Stimulated activated CD8-positive, alpha-beta memory T cell treated with anti-CD3 and anti-CD28 coated beads, Interleukin-4, amount 100 ng/mL, for 24 hours (primary cell): ENCODE results near the gene HSD17B14.
"Not testable (repeated sequence)": the region's sequence is repeated elsewhere in the genome, so short reads cannot be mapped to it uniquely, and the experiment has no call there.

Experiments used
- DNase-seq: peaks from one replicate; pipeline ENCODE4 v3.0.0-alpha.2; 2020; ENCODE audit warnings: low read depth

Gene HSD17B14

GRCh38 chr19:48796298-48797083 lies 39.8 kb downstream of the HSD17B14 start:
- no peak for DNase-seq

- DNase-seq = no peak
Measured at GRCh38 chr19:48795685-48796070, 40.6 kb downstream of the HSD17B14 start.

GRCh38 chr19:48795055-48795684 lies 41.1 kb downstream of the HSD17B14 start:
- peak; percentile 68 for DNase-seq

GRCh38 chr19:48794291-48794690 lies 42.0 kb downstream of the HSD17B14 start:
- no peak for DNase-seq

- no peak for DNase-seq
Measured at GRCh38 chr19:48793271-48793670, 43.0 kb downstream of the HSD17B14 start.

GRCh38 chr19:48787331-48787730 lies 49.0 kb downstream of the HSD17B14 start:
- not testable (repeated sequence) for DNase-seq

GRCh38 chr19:48786422-48786821 lies 49.9 kb downstream of the HSD17B14 start:
- DNase-seq = not testable (repeated sequence)

- no peak for DNase-seq
Measured at GRCh38 chr19:48784527-48784926, 51.8 kb downstream of the HSD17B14 start.

- DNase-seq = no peak
Measured at GRCh38 chr19:48780631-48781391, 55.5 kb downstream of the HSD17B14 start.

GRCh38 chr19:48779636-48780035 lies 56.7 kb downstream of the HSD17B14 start:
- DNase-seq = no peak

GRCh38 chr19:48777720-48778119 lies 58.6 kb downstream of the HSD17B14 start:
- DNase-seq = no peak

GRCh38 chr19:48777139-48777538 lies 59.2 kb downstream of the HSD17B14 start:
- no peak for DNase-seq

GRCh38 chr19:48772503-48772953 lies 63.8 kb downstream of the HSD17B14 start:
- no peak for DNase-seq

- DNase-seq = no peak
Measured at GRCh38 chr19:48770734-48771472, 65.4 kb downstream of the HSD17B14 start.

- no peak for DNase-seq
Measured at GRCh38 chr19:48770266-48770665, 66.0 kb downstream of the HSD17B14 start.

GRCh38 chr19:48768994-48769713 lies 67.1 kb downstream of the HSD17B14 start:
- DNase-seq = no peak

- DNase-seq = not testable (repeated sequence)
Measured at GRCh38 chr19:48768171-48768753, 68.0 kb downstream of the HSD17B14 start.

GRCh38 chr19:48765816-48766215 lies 70.5 kb downstream of the HSD17B14 start:
- DNase-seq = not testable (repeated sequence)
